Endothelial cell of umbilical vein (primary cell): ENCODE measurements around the gene SRRM3. TPM values are rescaled to one million over a fixed set of nuclear protein-coding genes. Genes with fewer than 3 reads are reported as not detected.

Source experiments
- BruUV-seq: library from RNA; stranded (reverse); fragments of 400-500 nt; replicated peaks from 2 replicates; lab custom pipeline; 2021; lab: Mats Ljungman, UMichigan
- CTCF ChIA-PET: fragments of 300-600, 350-600 bp; sonication (Branson Sonifier 250); formaldehyde crosslinking; loops from one replicate; lab custom pipeline; 2021; ENCODE audit warnings: antibody characterized with exemption, inconsistent platforms; lab: Charles Lee
- POLR2A ChIA-PET: fragments of 300-600, 350-600 bp; sonication (Branson Sonifier 250); formaldehyde crosslinking; loops from one replicate; lab custom pipeline; 2021; ENCODE audit warnings: antibody characterized with exemption, inconsistent platforms; lab: Charles Lee
- DNase-seq: peaks from one replicate; pipeline ENCODE4 v3.0.0-alpha.2; 2011; ENCODE audit warnings: low read depth, low spot score
- FAIRE-seq: peaks from 2 replicates; lab custom pipeline; 2011; peaks lifted over from hg19 to GRCh38; lab: Jason Lieb, UNC
- H2AFZ ChIP-seq: 2 replicates; pipeline ENCODE4 v1.6.0; 2012; ENCODE audit warnings: low read depth, low read length, control low read depth, inconsistent platforms
- H3K27ac ChIP-seq: 2 replicates; pipeline ENCODE4 v1.5.1; 2011; ENCODE audit warnings: low read depth, mild to moderate bottlenecking, control low read depth, low read length, moderate library complexity; ENCODE audit not compliant: insufficient read depth
- H3K27me3 ChIP-seq, 2 experiments: 2 replicates each; pipeline versions ENCODE4 v1.6.0 to v1.6.1; 2011; ENCODE audit warnings: low read length in 2 of 2, mixed read lengths in 1 of 2; ENCODE audit not compliant: control insufficient read depth in 2 of 2, insufficient read depth in 2 of 2
- H3K36me3 ChIP-seq, 2 experiments: 2 replicates in 1 of 2; 3 replicates in 1 of 2; pipeline ENCODE4 v1.5.1; 2011; ENCODE audit warnings: low read length in 2 of 2, mild to moderate bottlenecking in 1 of 2, moderate library complexity in 1 of 2; ENCODE audit not compliant: control insufficient read depth in 2 of 2, insufficient read depth in 2 of 2; ENCODE audit errors: extremely low read depth in 1 of 2
- H3K4me1 ChIP-seq: 3 replicates; pipeline ENCODE4 v1.5.1; 2011; ENCODE audit warnings: mild to moderate bottlenecking, low read length; ENCODE audit not compliant: control insufficient read depth, insufficient read depth; ENCODE audit errors: extremely low read depth
- H3K4me2 ChIP-seq: 2 replicates; pipeline ENCODE4 v1.6.1; 2011; ENCODE audit warnings: low read length, control low read depth, mixed read lengths; ENCODE audit not compliant: insufficient read depth
- H3K4me3 ChIP-seq, 3 experiments: fragments of 200-600 bp in 1 of 3; sonication (generic), shearing (Covaris generic) in 1 of 3; replicated peaks in 1 of 3; 2 replicates each; pipeline ENCODE4 v1.5.1; 2011 to 2016; ENCODE audit warnings: control low read depth in 3 of 3, low read length in 3 of 3, mild to moderate bottlenecking in 2 of 3, inconsistent platforms in 1 of 3, low read depth in 1 of 3, moderate library complexity in 1 of 3; ENCODE audit not compliant: insufficient read depth in 1 of 3
- H3K79me2 ChIP-seq: 2 replicates; pipeline ENCODE4 v1.6.0; 2012; ENCODE audit warnings: low read length, inconsistent platforms; ENCODE audit not compliant: control insufficient read depth, insufficient read depth
- H3K9ac ChIP-seq: replicated peaks from 2 replicates; pipeline ENCODE3; 2011; ENCODE audit warnings: low read length, control low read depth; ENCODE audit not compliant: insufficient read depth; ENCODE audit errors: extremely low read depth
- H3K9me1 ChIP-seq: replicated peaks from 3 replicates; pipeline ENCODE4 v1.6.0; 2011; ENCODE audit warnings: mild to moderate bottlenecking, low read length; ENCODE audit not compliant: control insufficient read depth, insufficient read depth; ENCODE audit errors: extremely low read depth
- H3K9me3 ChIP-seq: replicated peaks from 2 replicates; pipeline ENCODE4 v1.5.1; 2012; ENCODE audit warnings: low read length, inconsistent platforms; ENCODE audit not compliant: control insufficient read depth, insufficient read depth
- H4K20me1 ChIP-seq: replicated peaks from 2 replicates; pipeline ENCODE3; 2011; ENCODE audit warnings: mild to moderate bottlenecking, low read length; ENCODE audit not compliant: control insufficient read depth, insufficient read depth; ENCODE audit errors: extremely low read depth
- CTCF ChIP-seq, 2 donors: IDR thresholded peaks; 1 replicate in 1 of 2; 2 replicates in 1 of 2; pipeline ENCODE4 v1.5.1; 2011; ENCODE audit warnings: low read length in 2 of 2, mild to moderate bottlenecking in 2 of 2, moderate library complexity in 2 of 2, control low read depth in 1 of 2, inconsistent platforms in 1 of 2, low read depth in 1 of 2; ENCODE audit not compliant: insufficient read depth in 1 of 2; ENCODE audit errors: extremely low read depth in 1 of 2
- EZH2 ChIP-seq: IDR thresholded peaks from 2 replicates; pipeline ENCODE4 v1.6.1; 2012; ENCODE audit warnings: borderline replicate concordance, low read depth, mild to moderate bottlenecking, moderate library complexity, low read length, inconsistent platforms; ENCODE audit not compliant: severe bottlenecking
- FOS ChIP-seq: IDR thresholded peaks from 2 replicates; pipeline ENCODE4 v1.6.1; 2011; ENCODE audit warnings: mild to moderate bottlenecking, low read length, moderate library complexity, borderline replicate concordance; ENCODE audit not compliant: insufficient read depth
- GATA2 ChIP-seq: IDR thresholded peaks from 2 replicates; pipeline ENCODE4 v1.7.0; 2011; ENCODE audit warnings: low read depth, mild to moderate bottlenecking, moderate library complexity, mixed read lengths, low read length; ENCODE audit not compliant: insufficient read length, insufficient read depth
- JUN ChIP-seq: IDR thresholded peaks from 2 replicates; pipeline ENCODE4 v1.6.1; 2011; ENCODE audit warnings: borderline replicate concordance, low read depth; ENCODE audit not compliant: insufficient read length, insufficient read depth
- MYC ChIP-seq: IDR thresholded peaks from one replicate; pipeline ENCODE4 v1.6.1; 2011; ENCODE audit warnings: mild to moderate bottlenecking, low read depth, low read length
- POLR2A ChIP-seq: IDR thresholded peaks from 2 replicates; pipeline ENCODE4 v1.6.1; 2012; ENCODE audit warnings: low read depth, mild to moderate bottlenecking, control low read depth, low read length
- POLR2AphosphoS5 ChIP-seq: IDR thresholded peaks from 2 replicates; pipeline ENCODE4 v1.6.1; 2012; ENCODE audit warnings: low read depth, mild to moderate bottlenecking, control low read depth, low read length, moderate library complexity; ENCODE audit not compliant: insufficient read depth
- dilution Hi-C: fragments of 300-500 bp; cut with MboI; formaldehyde crosslinking; loops from one replicate; pipeline ENCODE4 v1.15.0; 2019; ENCODE audit warnings: low sequenced_read_pairs; ENCODE audit not compliant: extremely low pct_ligation_motif_present
- intact Hi-C: fragments of 100-400 bp; cut with micrococcal nuclease; formaldehyde crosslinking; loops from one replicate; pipeline ENCODE4 v1.10.0; 2022
- polyA plus RNA-seq, 4 experiments: library from polyadenylated mRNA; depleted of rRNA in 3 of 4; stranded (reverse) in 3 of 4; unstranded in 1 of 4; fragments of >200 nt; gene quantifications; 2 replicates each; pipeline versions ENCODE4 v1.2.1 to v1.2.3, GENCODE V29; 2011 to 2012; ENCODE audit warnings: missing spikeins in 1 of 4
- total RNA-seq: library from RNA; stranded (reverse); gene quantifications from 2 replicates; pipeline ENCODE4 v1.2.3, GENCODE V29; 2021
- TF ChIP-seq, protein P1 (sequence below): IDR thresholded peaks from 2 replicates; pipeline ENCODE4 v1.6.1; 2011; ENCODE audit not compliant: insufficient read depth, insufficient read length

SRRM3 gene
- total and polyA plus RNA-seq, 2 donors (not counting 3 experiments of a cell fraction or from before 2014, with no cell fraction given): 4.4 to 5.4 TPM

- peak overlapping the region; percentile 20 for H3K27ac ChIP-seq
- H3K4me3 ChIP-seq: peak overlapping the region; percentile 21 to 67 (median 48)
- H3K36me3 ChIP-seq: no peaks in the 10 kb centered on the region
- CTCF ChIA-PET: interaction anchor here (0.9 to 1.1 kb wide), 4 partner anchors 27 to 96 kb away, joined by 3 read pairs; no protein-coding TSS in a partner anchor
- no peaks in the 10 kb centered on the region for H3K9me3 ChIP-seq
- POLR2A ChIA-PET: interaction anchor here (0.6 to 1.0 kb wide), 2 partner anchors 119 to 198 kb away, joined by 4 read pairs; partner anchors contain the start of genes MDH2 and STYXL1
- peak overlapping the region; percentile 100 for H2AFZ ChIP-seq
- BruUV-seq: TSS peak; percentile 45
- dilution Hi-C loops: no loop called here
- peak; percentile 79 for TF ChIP-seq POLR2AphosphoS5
- no peak for TF ChIP-seq EZH2
- peak; percentile 9 for TF ChIP-seq JUN
- peak in 1 of 2 donors; percentile 26 for TF ChIP-seq CTCF (IDR thresholded peaks at IDR 0.05; ENCODE audit: extremely low read depth in 1 of 2, insufficient read depth in 1 of 2, low read depth in 1 of 2, low read length in 2 of 2)
- TF ChIP-seq MYC: no peak
- no peak for TF ChIP-seq GATA2
- peak; percentile 73 for TF ChIP-seq POLR2A
- TF ChIP-seq, protein P1, sequence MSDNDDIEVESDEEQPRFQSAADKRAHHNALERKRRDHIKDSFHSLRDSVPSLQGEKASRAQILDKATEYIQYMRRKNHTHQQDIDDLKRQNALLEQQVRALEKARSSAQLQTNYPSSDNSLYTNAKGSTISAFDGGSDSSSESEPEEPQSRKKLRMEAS: no peak
- no peak for TF ChIP-seq FOS
- peak overlapping the region; percentile 90 for H3K4me2 ChIP-seq
- DNase-seq (peak; percentile 96), FAIRE-seq (peak; percentile 94)
- intact Hi-C loops: loop anchor here (1.0 kb wide), 1 partner anchor 35 kb away; the partner anchor contains the start of gene SRRM3
- no peaks in the 10 kb centered on the region for H4K20me1 ChIP-seq
- H3K27me3 ChIP-seq: no peaks in the 10 kb centered on the region
- H3K9ac ChIP-seq: peak overlapping the region; percentile 51
- no peaks in the 10 kb centered on the region for H3K79me2 ChIP-seq
- H3K4me1 ChIP-seq: peaks cover 2% of the 10 kb centered on the region
- no peaks in the 10 kb centered on the region for H3K9me1 ChIP-seq
Measured at GRCh38 chr7:76166404-76167255, 35.1 kb upstream of the SRRM3 start.
